GM21381 (cell line): ENCODE results near the gene SH3BP4.

ENCODE experiments used
- ATAC-seq: cut with Tn5 transposase; IDR thresholded peaks from one replicate; pipeline ENCODE4 v1.9.1; 2021; ENCODE audit warnings: mild to moderate bottlenecking, moderate library complexity; ENCODE audit not compliant: unreplicated experiment

SH3BP4 gene

GRCh38 chr2:234997389-234997788 lies 45.6 kb downstream of the SH3BP4 start:
- no peak for ATAC-seq

DNA sequence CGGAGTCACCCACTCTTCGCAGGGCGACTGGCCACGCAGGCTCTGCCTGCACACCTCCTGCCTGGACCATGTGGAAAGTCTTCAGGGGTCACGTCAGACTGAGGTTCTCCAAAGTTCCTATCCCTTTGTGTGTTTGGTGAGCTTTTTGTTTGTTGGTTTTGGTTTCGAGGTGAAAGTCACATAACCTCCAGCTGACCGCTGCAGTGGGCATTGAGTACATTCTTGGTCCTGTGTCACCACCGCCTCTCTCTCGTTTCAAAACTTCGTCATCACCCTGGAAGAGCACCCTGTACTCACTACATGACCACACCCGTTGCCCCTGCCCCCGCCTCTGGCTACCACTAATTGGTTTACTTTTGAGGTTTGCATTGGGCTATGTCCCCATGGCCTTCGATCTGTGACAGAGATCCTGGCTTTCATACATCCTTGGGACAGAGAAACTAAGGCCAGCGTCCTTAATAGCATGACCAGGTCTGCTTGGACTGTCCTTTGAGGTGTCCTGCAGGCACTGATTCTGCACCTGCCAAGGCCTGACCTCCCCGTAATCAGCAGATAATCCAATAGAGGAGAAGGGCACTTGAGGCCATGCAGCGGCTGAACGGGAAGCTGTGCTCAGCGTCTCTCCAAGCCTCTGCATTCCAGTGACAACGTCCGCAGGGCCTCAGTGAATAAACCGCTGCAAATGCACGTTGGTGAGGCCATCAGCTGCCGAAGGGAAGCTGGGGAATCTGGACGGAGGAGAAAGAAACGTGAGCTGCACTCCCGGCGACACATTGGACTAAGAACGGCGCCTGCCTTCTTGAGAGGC lies 46.8 kb downstream of the SH3BP4 start:
- no peak for ATAC-seq

GRCh38 chr2:234999740-235000425 lies 48.1 kb downstream of the SH3BP4 start:
- no peak for ATAC-seq

DNA sequence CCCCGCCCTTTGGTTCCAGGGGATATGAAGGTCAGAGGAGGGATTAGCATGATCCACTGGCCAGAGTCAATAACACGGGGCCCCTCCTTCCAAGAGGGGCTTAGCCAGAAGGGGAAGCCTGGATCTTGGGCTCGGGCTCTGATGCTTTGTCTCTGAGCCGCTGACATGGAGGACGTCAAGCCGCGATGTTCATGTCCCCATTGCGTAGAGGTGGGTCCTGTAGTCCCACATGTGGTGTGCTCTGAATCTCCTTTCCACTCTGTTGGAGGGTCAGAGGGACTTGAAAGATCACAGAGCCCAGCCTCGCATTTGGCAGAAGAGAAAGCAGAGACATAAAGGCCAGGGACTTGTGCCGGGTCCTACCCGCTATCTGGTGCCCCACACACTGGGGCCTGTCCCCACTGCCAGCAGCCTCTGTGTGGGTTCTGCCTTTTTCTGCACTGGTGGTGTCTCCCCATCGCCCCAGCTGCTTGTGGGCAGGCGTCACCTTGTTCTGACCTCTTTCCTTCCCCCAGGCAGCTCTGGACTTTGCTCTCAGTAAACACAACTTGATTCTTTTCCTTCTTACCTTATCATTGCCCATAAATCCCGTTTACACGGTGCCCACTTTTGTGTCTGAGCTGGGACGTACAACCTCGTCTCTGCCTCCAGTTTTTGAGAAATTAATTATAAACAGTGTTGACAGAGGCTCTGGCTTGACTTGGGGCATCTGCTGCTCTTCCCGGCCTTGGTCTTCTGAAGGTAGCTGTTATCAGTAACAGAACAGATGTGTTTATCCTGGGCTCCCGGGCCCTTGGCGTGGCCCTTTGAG lies 48.8 kb downstream of the SH3BP4 start:
- ATAC-seq = no peak

DNA sequence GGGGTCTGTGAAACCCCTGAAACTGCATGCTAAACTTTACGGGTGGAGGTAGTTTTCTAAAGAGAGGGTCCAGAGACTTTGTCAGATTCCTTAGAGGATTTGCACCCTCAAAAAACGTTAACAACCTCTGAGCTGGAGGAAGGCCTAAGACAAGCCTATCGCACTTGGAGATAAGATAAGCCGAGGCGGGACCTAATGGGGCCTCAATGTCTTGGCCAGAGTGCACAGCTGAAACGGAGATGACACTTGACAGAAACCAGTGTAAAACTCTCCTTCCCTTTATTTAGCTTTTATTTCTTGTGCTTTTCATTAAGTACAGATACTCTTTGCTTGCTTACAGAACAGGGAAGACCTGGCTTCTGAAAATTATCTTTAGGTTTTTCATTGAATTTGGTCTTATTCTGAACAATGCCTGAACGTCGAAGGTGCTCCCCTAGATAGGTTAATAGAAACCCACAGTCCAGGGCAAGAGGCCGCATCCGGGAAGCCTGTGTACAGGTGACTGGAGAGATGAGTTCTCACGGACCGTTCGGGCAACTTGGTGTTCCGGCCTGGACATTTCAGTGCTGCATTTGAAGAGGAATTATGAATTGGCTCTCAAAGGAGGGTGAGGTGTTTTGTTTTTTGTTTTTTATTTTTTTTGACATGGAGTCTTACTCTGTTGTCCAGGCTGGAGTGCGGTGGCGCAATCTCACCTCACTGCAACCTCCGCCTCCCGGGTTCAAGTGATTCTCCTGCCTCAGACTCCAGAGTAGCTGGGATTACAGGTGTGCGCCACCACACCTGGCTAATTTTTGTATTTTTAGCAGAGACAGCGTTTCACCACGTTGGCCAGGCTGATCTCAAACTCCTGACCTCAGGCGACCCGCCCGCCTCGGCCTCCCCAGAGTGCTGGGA lies 49.7 kb downstream of the SH3BP4 start:
- no peak for ATAC-seq

GRCh38 chr2:235002198-235003095 lies 50.6 kb downstream of the SH3BP4 start:
- no peak for ATAC-seq

DNA sequence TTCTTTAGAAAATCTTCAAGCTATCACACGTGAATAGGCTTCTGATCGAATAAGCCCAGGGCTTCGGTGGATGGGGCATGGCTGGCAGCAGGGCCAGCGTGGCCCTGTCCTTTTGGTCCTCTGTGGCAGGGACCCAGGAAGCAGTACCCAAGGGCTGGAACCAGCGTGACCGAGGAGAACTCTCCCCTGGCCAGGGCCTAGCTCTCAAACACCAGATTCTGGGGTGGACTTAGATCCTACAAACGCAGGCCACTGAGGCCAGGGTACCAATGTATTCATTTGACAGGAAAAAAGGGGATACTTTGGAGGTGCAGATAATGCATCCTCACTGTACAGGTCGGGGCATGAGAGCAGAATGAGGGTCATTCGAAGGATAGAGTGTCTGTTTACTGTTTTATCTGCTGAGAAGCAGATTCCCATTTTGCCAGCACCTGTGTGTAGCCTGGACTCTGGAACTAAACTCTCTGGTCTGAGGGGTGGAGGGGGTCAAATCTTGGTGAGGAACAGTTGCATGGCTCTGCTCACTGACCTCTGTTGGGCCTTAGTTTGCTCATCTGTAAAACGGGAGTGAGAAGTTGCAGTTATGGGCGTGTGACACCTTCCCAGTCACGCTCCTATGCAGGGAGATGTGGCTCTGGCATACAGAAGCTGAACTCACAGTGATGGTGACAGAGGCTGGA lies 51.4 kb downstream of the SH3BP4 start:
- ATAC-seq = no peak

GRCh38 chr2:235004329-235004903 lies 52.6 kb downstream of the SH3BP4 start:
- no peak for ATAC-seq

GRCh38 chr2:235005023-235005422 lies 53.2 kb downstream of the SH3BP4 start:
- ATAC-seq = no peak

GRCh38 chr2:235005603-235006259 lies 53.9 kb downstream of the SH3BP4 start:
- ATAC-seq = no peak

GRCh38 chr2:235006461-235006860 lies 54.6 kb downstream of the SH3BP4 start:
- no peak for ATAC-seq

GRCh38 chr2:235006986-235007385 lies 55.2 kb downstream of the SH3BP4 start:
- no peak for ATAC-seq

DNA sequence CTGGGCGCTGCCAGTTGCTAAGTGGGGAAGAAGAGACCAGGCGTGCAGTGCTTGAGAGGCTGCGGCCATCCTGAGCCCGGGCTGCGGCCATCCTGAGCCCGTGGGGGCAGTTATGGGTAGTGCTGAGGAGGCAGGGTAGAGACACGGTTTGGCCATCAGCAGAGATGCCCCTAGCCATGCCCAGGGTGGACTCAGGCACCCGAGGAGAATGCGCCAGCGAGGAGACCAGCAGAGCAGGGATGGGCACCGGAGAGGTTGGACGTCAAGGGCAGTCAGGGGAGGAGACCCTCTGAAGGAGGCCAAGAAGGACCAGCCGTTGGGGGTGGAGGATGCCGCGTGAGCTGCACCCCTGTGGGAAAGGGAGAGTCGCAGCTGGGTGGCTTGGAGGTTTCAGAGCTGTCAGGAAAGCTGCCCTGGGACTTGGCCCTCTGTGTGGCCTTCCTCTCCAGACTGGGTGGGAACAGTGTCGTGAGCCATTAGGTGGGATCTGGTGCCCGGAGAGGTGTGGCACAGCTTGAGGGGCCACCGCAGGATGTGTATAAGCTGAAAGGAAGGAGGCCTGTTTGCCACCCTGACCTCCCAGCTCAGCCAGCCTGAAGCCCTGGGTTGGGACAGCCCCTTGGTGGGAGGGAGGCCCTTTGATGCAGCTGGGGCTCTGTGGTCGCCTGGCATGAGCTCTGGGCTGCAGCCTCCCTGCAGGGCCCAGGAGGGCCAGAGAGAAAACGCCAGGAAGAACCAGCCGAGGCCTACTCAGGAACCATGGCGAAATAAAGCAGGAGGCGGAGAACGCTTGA lies 56.0 kb downstream of the SH3BP4 start:
- ATAC-seq = no peak

DNA sequence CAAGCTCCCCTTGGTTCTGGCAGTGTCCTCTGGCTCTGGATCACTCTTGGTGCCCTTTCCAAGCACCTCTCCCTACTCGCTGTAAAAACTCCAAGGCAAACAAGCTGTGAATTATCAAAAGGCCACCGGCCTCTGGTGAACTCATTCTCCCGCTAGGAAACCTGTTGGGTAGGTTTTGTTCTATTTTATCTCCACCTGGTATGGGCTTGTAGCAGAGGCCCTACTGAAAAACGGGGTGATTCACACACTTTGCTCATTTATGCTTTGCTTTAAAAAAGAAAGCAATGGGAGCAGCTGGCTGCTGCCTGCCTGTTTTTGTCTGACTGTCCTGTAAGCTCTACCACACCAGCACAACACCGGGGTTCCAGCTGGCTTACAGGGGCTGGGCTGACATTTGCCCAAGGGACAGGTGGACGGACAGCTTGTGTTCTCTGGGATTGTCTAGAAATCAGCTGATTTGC lies 56.8 kb downstream of the SH3BP4 start:
- no peak for ATAC-seq

DNA sequence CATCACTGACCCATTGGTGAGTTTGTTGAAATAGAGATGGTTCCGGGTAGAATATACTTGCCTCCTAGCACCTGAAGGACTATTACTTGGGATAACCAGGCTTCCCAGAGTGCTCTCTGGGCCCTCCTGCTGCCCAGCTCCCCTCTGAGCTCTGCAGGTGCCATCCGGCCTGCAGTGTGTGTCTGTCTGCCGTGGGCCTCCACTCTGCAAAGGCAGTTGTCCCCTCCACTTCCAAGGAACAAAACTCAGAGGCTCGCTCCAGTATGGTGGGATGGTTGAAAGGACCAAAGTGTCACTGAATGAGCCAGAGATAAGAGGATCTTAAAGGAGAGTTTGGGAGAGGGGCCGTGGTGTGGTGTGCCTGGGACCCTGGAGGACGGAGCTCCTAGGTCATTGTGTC lies 57.3 kb downstream of the SH3BP4 start:
- no peak for ATAC-seq

- ATAC-seq = no peak
Measured at GRCh38 chr2:235010117-235010714, 58.4 kb downstream of the SH3BP4 start.

- no peak for ATAC-seq
Measured at GRCh38 chr2:235011607-235011928, 59.8 kb downstream of the SH3BP4 start.
